ENCODE measurements around the gene PSMC2.

PSMC2 gene

DNA sequence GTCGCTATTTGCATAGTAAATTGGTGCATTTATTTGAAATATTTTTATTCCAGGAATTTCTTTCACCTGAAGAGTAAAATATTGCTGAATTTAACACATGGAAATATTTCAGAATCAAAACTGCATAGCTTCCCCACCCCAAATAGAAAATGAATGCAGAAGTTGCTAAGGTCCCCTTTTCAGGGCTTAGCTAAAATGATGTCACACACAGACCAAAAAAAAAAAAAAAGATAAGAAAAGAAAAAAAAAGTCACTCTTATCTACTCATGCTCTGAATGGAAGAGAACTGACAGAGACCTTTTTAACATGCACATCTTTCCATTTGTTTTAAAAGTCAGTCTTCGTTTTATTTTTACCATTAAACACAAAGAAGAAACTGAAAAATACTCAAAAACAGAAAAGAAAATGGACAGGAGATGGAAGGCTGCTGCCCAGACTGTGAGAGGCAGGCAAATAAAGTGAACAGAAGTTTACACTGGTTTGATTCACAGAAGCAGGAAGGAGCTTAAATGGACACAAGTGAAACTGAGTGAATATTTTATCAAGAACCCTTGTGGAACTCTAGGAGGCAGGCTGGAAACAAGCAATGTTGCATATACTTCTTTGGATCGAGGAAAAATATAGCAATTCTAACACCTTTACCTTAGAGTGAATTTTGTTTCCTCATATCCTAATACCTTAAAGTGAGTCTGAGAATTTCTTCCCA lies 32.0 kb downstream of the PSMC2 start:
- no peaks in the 10 kb centered on the region for H3K4me1 Mint-ChIP-seq
- no peaks in the 10 kb centered on the region for H3K9me3 Mint-ChIP-seq
- H3K27me3 Mint-ChIP-seq (ENCODE audit: low read depth, poor library complexity): peaks cover 10% of the 10 kb centered on the region
- H3K27ac Mint-ChIP-seq: no peak overlapping the region
- no peak overlapping the region for H3K4me3 Mint-ChIP-seq
- no peaks in the 10 kb centered on the region for H3K36me3 Mint-ChIP-seq (ENCODE audit: low read depth)
- DNase-seq: no peak
- TF ChIP-seq, protein P1, sequence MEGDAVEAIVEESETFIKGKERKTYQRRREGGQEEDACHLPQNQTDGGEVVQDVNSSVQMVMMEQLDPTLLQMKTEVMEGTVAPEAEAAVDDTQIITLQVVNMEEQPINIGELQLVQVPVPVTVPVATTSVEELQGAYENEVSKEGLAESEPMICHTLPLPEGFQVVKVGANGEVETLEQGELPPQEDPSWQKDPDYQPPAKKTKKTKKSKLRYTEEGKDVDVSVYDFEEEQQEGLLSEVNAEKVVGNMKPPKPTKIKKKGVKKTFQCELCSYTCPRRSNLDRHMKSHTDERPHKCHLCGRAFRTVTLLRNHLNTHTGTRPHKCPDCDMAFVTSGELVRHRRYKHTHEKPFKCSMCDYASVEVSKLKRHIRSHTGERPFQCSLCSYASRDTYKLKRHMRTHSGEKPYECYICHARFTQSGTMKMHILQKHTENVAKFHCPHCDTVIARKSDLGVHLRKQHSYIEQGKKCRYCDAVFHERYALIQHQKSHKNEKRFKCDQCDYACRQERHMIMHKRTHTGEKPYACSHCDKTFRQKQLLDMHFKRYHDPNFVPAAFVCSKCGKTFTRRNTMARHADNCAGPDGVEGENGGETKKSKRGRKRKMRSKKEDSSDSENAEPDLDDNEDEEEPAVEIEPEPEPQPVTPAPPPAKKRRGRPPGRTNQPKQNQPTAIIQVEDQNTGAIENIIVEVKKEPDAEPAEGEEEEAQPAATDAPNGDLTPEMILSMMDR (IDR thresholded peaks at IDR 0.05): no peak

DNA sequence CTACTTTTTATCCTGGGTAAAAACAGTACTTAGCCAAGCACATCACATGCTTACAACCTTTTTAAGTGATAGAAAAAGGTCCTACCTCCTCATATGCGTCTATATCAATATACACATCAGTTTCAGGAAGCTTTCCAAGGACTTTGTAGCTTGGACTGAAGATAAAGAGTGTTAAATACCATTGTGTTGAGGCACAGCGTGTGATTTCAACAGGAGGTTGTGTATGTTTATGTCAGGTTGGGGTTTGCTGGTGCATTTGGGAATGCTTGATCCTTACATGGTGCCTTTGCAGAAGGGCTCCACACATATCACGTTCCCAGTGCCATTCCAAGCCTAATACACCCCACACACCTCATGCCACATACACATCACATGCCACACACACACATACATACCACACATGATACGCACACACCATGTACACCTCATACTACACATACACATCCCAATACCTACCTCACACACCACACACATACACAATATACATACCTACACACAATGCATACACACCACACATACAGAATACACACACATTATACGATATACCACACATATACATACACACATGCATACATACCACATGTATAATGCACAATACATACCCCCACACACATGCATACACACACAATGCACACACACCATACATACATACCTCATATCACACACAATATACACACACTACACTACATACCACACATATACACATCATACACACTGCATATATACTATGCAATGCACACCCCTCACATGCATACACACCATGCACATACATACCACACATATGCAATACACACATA lies 33.1 kb downstream of the PSMC2 start:
- DNase-seq: no peak
- Mint-ChIP-seq H3K4me1 (no peaks in the 10 kb centered on the region), H3K27ac (no peak overlapping the region), H3K9me3 (no peaks in the 10 kb centered on the region), H3K4me3 (no peak overlapping the region), H3K36me3 (ENCODE audit: low read depth) (no peaks in the 10 kb centered on the region), H3K27me3 (ENCODE audit: low read depth, poor library complexity) (peaks cover 10% of the 10 kb centered on the region)
- TF ChIP-seq, protein P1 (IDR thresholded peaks at IDR 0.05): no peak

DNA sequence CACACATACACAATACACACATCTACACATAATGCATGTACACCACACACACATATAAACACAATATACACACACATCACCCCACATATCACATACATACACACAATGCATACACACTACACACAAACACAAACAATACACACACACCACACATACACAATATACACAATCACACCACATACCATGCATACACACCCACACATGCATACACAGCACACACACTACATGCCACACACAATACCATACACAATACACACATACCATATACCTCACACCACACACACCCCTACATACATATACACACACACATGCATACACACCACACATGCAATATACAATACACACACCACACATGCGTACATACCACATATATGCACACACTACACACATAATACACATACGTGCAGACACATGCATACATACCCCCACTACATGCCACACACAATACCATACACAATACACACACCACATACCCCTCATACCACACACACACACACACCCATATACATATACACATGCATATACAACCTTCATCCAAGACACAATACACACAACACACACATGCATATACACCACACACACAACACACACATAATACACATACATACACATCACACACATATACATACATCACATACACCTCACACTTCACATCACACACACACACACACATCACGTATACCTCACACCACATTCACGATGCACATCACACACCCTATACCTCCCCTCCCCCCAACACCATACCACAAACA lies 34.0 kb downstream of the PSMC2 start:
- H3K9me3 Mint-ChIP-seq: no peaks in the 10 kb centered on the region
- no peak overlapping the region for H3K4me3 Mint-ChIP-seq
- H3K4me1 Mint-ChIP-seq: no peaks in the 10 kb centered on the region
- H3K27ac Mint-ChIP-seq: no peak overlapping the region
- TF ChIP-seq, protein P1 (IDR thresholded peaks at IDR 0.05): no peak
- no peak for DNase-seq
- H3K36me3 Mint-ChIP-seq (ENCODE audit: low read depth): no peaks in the 10 kb centered on the region
- peaks cover 10% of the 10 kb centered on the region for H3K27me3 Mint-ChIP-seq (ENCODE audit: low read depth, poor library complexity)

DNA sequence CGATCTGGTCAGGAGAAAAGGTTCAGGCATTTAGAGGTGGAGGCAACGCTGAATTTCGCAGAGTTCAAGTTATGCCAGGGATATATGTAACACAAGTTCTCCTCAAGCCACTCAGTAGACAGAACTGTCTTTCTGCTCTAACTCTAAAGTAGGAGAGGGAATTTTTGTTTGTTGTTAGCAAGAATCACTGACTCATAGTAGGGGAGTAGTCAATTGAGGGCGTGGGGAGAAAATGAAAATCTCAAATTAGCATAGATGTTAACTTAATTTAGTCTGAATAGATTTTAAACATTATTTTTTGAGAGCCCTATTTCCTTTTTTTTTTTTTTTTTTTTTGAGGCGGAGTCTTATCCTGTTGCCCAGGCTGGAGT lies 34.6 kb downstream of the PSMC2 start:
- no peak overlapping the region for H3K27ac Mint-ChIP-seq
- DNase-seq: no peak
- no peaks in the 10 kb centered on the region for H3K4me1 Mint-ChIP-seq
- TF ChIP-seq, protein P1 (IDR thresholded peaks at IDR 0.05): no peak
- no peaks in the 10 kb centered on the region for H3K9me3 Mint-ChIP-seq
- peaks cover 10% of the 10 kb centered on the region for H3K27me3 Mint-ChIP-seq (ENCODE audit: low read depth, poor library complexity)
- no peaks in the 10 kb centered on the region for H3K36me3 Mint-ChIP-seq (ENCODE audit: low read depth)
- H3K4me3 Mint-ChIP-seq: no peak overlapping the region

DNA sequence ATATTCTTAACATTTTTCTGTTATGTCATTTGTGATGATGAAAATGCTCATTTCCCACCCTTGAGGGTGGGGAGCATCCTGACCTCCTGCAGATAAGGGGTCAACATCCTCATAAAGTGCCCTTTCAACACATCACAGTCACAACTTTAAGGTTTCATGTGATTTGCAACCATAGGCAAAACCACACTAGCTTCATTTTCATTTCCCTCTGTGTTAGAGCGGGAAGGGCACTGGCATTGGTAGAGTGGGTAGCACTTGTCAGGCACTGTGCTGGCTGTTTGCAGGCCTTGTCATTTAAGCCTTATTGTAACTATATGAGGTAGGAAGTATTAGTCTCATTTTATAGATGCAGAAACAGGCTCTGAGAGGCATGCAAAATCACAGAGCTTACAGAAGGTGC lies 39.8 kb downstream of the PSMC2 start:
- TF ChIP-seq, protein P1 (IDR thresholded peaks at IDR 0.05): no peak
- no peaks in the 10 kb centered on the region for H3K36me3 Mint-ChIP-seq (ENCODE audit: low read depth)
- H3K4me3 Mint-ChIP-seq: no peak overlapping the region
- H3K9me3 Mint-ChIP-seq: no peaks in the 10 kb centered on the region
- no peak overlapping the region for H3K27ac Mint-ChIP-seq
- DNase-seq: no peak
- peaks cover 32% of the 10 kb centered on the region for H3K27me3 Mint-ChIP-seq (ENCODE audit: low read depth, poor library complexity)
- H3K4me1 Mint-ChIP-seq: no peaks in the 10 kb centered on the region

Data from nephron progenitor cell (in vitro differentiated cells).